HG02943 (cell line): Measurements from ENCODE around the gene LMF2.

ENCODE experiments used
- ATAC-seq: cut with Tn5 transposase; IDR thresholded peaks from one replicate; pipeline ENCODE4 v1.9.1; 2021; ENCODE audit warnings: mild to moderate bottlenecking, low read depth, moderate library complexity; ENCODE audit not compliant: unreplicated experiment

LMF2 gene

DNA sequence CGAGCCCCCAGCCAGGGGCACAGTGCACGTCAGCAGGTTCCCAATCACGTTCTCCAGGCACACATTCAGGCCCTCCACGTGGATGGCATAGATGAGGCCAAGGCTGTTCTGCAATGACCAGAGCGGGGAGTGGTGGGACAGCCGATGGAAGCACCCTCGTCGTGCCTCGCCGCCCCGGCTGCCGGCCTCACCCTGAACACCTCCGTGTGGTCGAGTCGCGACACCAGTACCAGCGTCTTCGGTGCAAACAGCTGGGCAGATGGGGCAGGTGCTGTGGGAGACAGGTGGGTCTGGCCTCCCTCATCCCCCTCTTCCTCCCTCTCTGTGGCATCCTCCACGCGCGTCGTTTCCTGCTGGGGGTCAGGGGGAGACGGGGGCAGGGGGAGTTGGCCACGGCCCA, 40.2 kb downstream of the LMF2 start:
- no peak for ATAC-seq

- ATAC-seq = no peak
Measured at GRCh38 chr22:50465066-50465930, 42.2 kb downstream of the LMF2 start.

GRCh38 chr22:50464451-50464850, 43.1 kb downstream of the LMF2 start:
- no peak for ATAC-seq

- ATAC-seq = no peak
Measured at GRCh38 chr22:50463188-50463900, 44.2 kb downstream of the LMF2 start.

DNA sequence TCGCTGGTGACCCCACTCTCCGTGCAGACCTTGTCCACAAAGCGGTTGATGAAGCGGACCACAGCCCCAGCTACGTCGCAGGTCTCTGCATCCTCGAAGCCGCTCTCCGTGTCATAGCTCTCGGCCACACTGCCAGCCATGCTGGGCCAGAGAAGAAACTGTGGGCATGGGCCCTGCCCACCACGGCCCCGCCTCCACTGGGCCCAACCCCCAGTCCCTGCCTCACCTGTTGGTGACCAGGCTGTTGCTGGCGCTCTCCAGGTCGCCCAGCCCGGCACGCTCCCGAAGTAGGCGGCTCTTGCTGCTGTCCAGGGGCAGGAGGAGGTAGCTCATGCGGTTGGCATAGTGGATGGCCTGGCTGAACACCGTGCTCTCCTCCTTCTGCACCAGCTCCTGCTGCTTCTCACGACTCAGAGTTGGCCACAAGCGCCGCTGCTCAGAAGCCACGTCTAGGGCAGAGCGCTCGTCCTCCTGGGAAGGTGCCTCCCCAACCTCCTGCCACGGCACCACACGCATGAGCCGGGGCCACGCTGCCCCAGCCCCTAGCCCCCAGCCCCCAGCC, 45.4 kb downstream of the LMF2 start:
- no peak for ATAC-seq

DNA sequence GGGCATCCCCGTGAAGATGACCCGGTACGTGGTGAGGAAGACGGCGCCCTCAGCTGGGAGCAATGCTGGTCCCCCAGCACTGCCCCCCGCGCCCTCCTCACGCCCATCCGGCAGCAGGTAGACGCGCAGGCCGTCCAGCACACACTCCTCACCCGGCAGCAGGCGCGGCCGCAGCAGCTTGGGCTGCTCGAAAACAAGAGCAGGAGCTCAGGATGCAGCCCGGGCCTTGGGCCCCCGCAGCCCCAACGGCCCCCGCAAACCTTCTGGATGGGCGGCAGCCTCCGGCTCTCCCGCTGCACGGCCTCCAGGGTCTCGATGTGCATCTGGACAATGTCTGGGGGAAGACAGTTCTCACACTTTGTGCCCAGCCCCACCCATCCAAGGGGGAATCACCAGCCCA, 46.0 kb downstream of the LMF2 start:
- ATAC-seq = no peak

- no peak for ATAC-seq
Measured at GRCh38 chr22:50460938-50461337, 46.6 kb downstream of the LMF2 start.

- no peak for ATAC-seq
Measured at GRCh38 chr22:50459496-50460140, 47.9 kb downstream of the LMF2 start.

GRCh38 chr22:50459016-50459415, 48.5 kb downstream of the LMF2 start:
- ATAC-seq = no peak

- ATAC-seq = no peak
Measured at GRCh38 chr22:50456466-50457234, 50.9 kb downstream of the LMF2 start.

- no peak for ATAC-seq
Measured at GRCh38 chr22:50456026-50456425, 51.5 kb downstream of the LMF2 start.

GRCh38 chr22:50455201-50455600, 52.3 kb downstream of the LMF2 start:
- ATAC-seq = no peak

- no peak for ATAC-seq
Measured at GRCh38 chr22:50454556-50455075, 52.9 kb downstream of the LMF2 start.
